Mammary epithelial cell (primary cell): Measurements from ENCODE around the gene SIN3A.

Experiments
- EZH2 ChIP-seq: IDR thresholded peaks from 2 replicates; pipeline ENCODE4 v1.6.1; 2012; ENCODE audit warnings: low read length, inconsistent platforms, borderline replicate concordance
- TF ChIP-seq, protein P1 (sequence below), 2 donors: IDR thresholded peaks in 1 of 2; conservative IDR thresholded peaks in 1 of 2; 2 replicates each; pipeline ENCODE4 v1.5.1; 2011 to 2012; ENCODE audit warnings: inconsistent platforms in 2 of 2, low read length in 2 of 2, mild to moderate bottlenecking in 2 of 2, control low read depth in 1 of 2, low read depth in 1 of 2; ENCODE audit not compliant: insufficient read depth in 1 of 2; ENCODE audit errors: extremely low read depth in 1 of 2

DNA sequence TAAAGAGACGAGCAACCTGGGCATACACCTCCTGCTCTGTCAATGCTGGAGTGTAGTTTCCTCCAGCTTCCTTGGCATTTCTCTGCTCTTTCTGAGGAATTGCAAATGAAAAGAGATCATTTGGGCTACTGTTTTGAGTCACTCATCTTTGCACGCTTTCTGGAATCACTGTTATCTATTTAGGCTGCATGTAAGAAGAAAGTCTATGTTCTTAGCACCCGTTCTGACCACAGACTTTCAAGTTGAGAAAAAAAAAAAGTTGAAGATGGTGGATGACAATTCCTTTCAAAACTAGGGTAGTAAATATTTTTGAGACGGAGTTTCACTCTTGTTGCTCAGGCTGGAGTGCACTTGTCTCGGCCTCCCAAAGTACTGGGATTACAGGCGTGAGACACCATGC lies 41.3 kb downstream of the SIN3A start:
- TF ChIP-seq, protein P1, sequence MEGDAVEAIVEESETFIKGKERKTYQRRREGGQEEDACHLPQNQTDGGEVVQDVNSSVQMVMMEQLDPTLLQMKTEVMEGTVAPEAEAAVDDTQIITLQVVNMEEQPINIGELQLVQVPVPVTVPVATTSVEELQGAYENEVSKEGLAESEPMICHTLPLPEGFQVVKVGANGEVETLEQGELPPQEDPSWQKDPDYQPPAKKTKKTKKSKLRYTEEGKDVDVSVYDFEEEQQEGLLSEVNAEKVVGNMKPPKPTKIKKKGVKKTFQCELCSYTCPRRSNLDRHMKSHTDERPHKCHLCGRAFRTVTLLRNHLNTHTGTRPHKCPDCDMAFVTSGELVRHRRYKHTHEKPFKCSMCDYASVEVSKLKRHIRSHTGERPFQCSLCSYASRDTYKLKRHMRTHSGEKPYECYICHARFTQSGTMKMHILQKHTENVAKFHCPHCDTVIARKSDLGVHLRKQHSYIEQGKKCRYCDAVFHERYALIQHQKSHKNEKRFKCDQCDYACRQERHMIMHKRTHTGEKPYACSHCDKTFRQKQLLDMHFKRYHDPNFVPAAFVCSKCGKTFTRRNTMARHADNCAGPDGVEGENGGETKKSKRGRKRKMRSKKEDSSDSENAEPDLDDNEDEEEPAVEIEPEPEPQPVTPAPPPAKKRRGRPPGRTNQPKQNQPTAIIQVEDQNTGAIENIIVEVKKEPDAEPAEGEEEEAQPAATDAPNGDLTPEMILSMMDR (conservative IDR thresholded peaks at IDR 0.05 in 1 of 2, IDR thresholded peaks at IDR 0.05 in 1 of 2; ENCODE audit: extremely low read depth in 1 of 2, insufficient read depth in 1 of 2, low read depth in 1 of 2, low read length in 2 of 2): no peak
- no peak for TF ChIP-seq EZH2
